K562 (cell line): ENCODE data around the gene ACBD4. TPM values are rescaled to one million over a fixed set of nuclear protein-coding genes. Genes with fewer than 3 reads are reported as not detected.

Source experiments
- ATAC-seq: fragments of 200-7000 bp; cut with Tn5 transposase; 3 replicates; pipeline ENCODE4 v1.9.1; 2020; ENCODE audit warnings: moderate library complexity
- BruUV-seq: library from RNA; stranded (reverse); fragments of 400-500 nt; replicated peaks from 2 replicates; lab custom pipeline; 2021; lab: Mats Ljungman, UMichigan
- CTCF ChIA-PET: fragments of 300-600 bp; formaldehyde crosslinking; extraction: SDS; loops from one replicate; lab custom pipeline; 2021; ENCODE audit warnings: low intra/inter-chr PET ratio; lab: Yijun Ruan, JAX
- POLR2A ChIA-PET: fragments of 300-600, 350-650 bp; sonication (Branson Sonifier 250); formaldehyde crosslinking; extraction: SDS; loops from one replicate; lab custom pipeline; 2021; ENCODE audit warnings: antibody characterized with exemption, inconsistent platforms; lab: Yijun Ruan, JAX
- DNase-seq, 4 experiments: peaks; one replicate each; pipeline versions ENCODE4 v3.0.0 to v3.0.0-alpha.2; 2011 to 2018; ENCODE audit warnings: low spot score in 3 of 4, mixed read lengths in 3 of 4; ENCODE audit errors: extremely low read depth in 1 of 4
- FAIRE-seq: peaks from 2 replicates; lab custom pipeline; 2011; peaks lifted over from hg19 to GRCh38; lab: Jason Lieb, UNC
- H2AFZ ChIP-seq: 2 replicates; pipeline ENCODE4 v1.6.0; 2011; ENCODE audit warnings: low read depth, low read length, control low read depth, inconsistent platforms
- H3K27ac ChIP-seq: fragments of 200-600 bp; 3 replicates; pipeline ENCODE4 v1.8.0; 2011; ENCODE audit warnings: low read depth, mild to moderate bottlenecking, control low read depth, inconsistent platforms, low read length, moderate library complexity, mixed read lengths; ENCODE audit errors: extremely low read depth
- H3K27me3 ChIP-seq, 2 experiments: fragments of 300-600 bp in 1 of 2; 2 replicates in 1 of 2; 3 replicates in 1 of 2; pipeline versions ENCODE4 v1.6.0 to v1.8.0; 2011; ENCODE audit warnings: inconsistent platforms in 2 of 2, low read length in 2 of 2, mild to moderate bottlenecking in 1 of 2, mixed read lengths in 1 of 2, moderate library complexity in 1 of 2; ENCODE audit not compliant: control insufficient read depth in 2 of 2, insufficient read depth in 2 of 2
- H3K36me3 ChIP-seq: fragments of 300-600 bp; 3 replicates; pipeline ENCODE4 v1.8.0; 2011; ENCODE audit warnings: mild to moderate bottlenecking, low read length, inconsistent platforms; ENCODE audit not compliant: control insufficient read depth, insufficient read depth
- H3K4me1 ChIP-seq, 2 experiments: fragments of 200-600 bp in 1 of 2; replicated peaks in 1 of 2; 2 replicates in 1 of 2; 3 replicates in 1 of 2; pipeline versions ENCODE4 v1.5.1 to v1.8.0; 2011; ENCODE audit warnings: inconsistent platforms in 2 of 2, low read length in 2 of 2, mild to moderate bottlenecking in 1 of 2, mixed read lengths in 1 of 2, moderate library complexity in 1 of 2; ENCODE audit not compliant: control insufficient read depth in 2 of 2, insufficient read depth in 2 of 2
- H3K4me2 ChIP-seq: 2 replicates; pipeline ENCODE4 v1.6.1; 2011; ENCODE audit warnings: low read length, control low read depth, inconsistent platforms, mixed read lengths; ENCODE audit not compliant: insufficient read depth
- H3K4me3 ChIP-seq: fragments of 200-600 bp; sonication (generic), shearing (Covaris generic); 2 replicates; pipeline ENCODE4 v1.5.1; 2016; ENCODE audit warnings: control low read depth, inconsistent platforms
- H3K79me2 ChIP-seq: fragments of 200-600 bp; 3 replicates; pipeline ENCODE4 v1.8.0; 2011; ENCODE audit warnings: low read length, inconsistent platforms; ENCODE audit not compliant: control insufficient read depth, insufficient read depth
- H3K9ac ChIP-seq, 2 experiments: 2 replicates each; pipeline versions ENCODE4 v1.6.0 to v1.6.1; 2011; ENCODE audit warnings: low read depth in 2 of 2, low read length in 2 of 2, control low read depth in 1 of 2, inconsistent platforms in 1 of 2, mild to moderate bottlenecking in 1 of 2, mixed read lengths in 1 of 2; ENCODE audit not compliant: insufficient read depth in 1 of 2
- H3K9me1 ChIP-seq: one replicate; pipeline ENCODE4 v1.6.0; 2011; ENCODE audit warnings: inconsistent platforms, mild to moderate bottlenecking, low read length, moderate library complexity; ENCODE audit not compliant: control insufficient read depth, insufficient read depth
- H3K9me3 ChIP-seq: replicated peaks from 2 replicates; pipeline ENCODE4 v1.5.1; 2011; ENCODE audit warnings: low read depth, low read length, inconsistent platforms; ENCODE audit not compliant: control insufficient read depth, insufficient read depth
- H4K20me1 ChIP-seq: replicated peaks from 2 replicates; pipeline ENCODE4 v1.6.1; 2011; ENCODE audit warnings: low read length, inconsistent platforms, mixed read lengths; ENCODE audit not compliant: control insufficient read depth, insufficient read depth
- EP400 ChIP-seq: fragments of 450-650 bp; IDR thresholded peaks from 2 replicates; pipeline ENCODE4 v1.6.1; 2017; ENCODE audit warnings: antibody characterized with exemption, mild to moderate bottlenecking, moderate library complexity
- RAD21 ChIP-seq, 2 experiments: fragments of 250-450 bp in 1 of 2; fragments of 450-650 bp in 1 of 2; sonication (Bioruptor Pico) in 1 of 2; formaldehyde crosslinking in 1 of 2; IDR thresholded peaks in 1 of 2; conservative IDR thresholded peaks in 1 of 2; 2 replicates each; pipeline versions ENCODE4 v1.4.0 to v1.8.0; 2020 to 2022; ENCODE audit warnings: mild to moderate bottlenecking in 2 of 2, moderate library complexity in 1 of 2
- WGBS: fragments of 100-300 bp; shearing (Covaris generic); methylation state at CpG from one replicate; pipeline ENCODE4 v1.1.6; 2016; ENCODE audit warnings: low coverage, mixed read lengths; ENCODE audit not compliant: insufficient coverage; ENCODE audit errors: missing lambda C conversion rate; 5-methylcytosine and 5-hydroxymethylcytosine counted together
- in situ Hi-C: fragments of 300-500 bp; cut with MboI; formaldehyde crosslinking; loops from 4 replicates; pipeline ENCODE4 v1.15.0; 2018; ENCODE audit warnings: inconsistent platforms, mixed read lengths
- intact Hi-C: fragments of 100-400 bp; cut with micrococcal nuclease; formaldehyde crosslinking; loops from 2 replicates; pipeline ENCODE4 v1.14.2; 2022
- polyA plus RNA-seq, 8 experiments: library from polyadenylated mRNA; depleted of rRNA in 4 of 8; stranded (reverse) in 5 of 8; unstranded in 3 of 8; fragments of >200 nt; fragmentation: Nextera tagmentation in 2 of 8; fragmentation: Illumina TruSeq in 1 of 8; extraction: Ambion mirVana in 2 of 8; extraction: Trizol in 1 of 8; gene quantifications; 2 replicates each; pipeline versions ENCODE4 v1.2.1 to v1.2.3, GENCODE V29; 2011 to 2014; ENCODE audit warnings: inconsistent platforms in 1 of 8, missing spikeins in 1 of 8
- total RNA-seq, 7 experiments: library from RNA; depleted of rRNA in 6 of 7; stranded (reverse); fragments of >200 nt in 6 of 7; fragmentation: Illumina TruSeq in 2 of 7; extraction: Trizol in 2 of 7; gene quantifications; 2 replicates each; pipeline versions ENCODE4 v1.2.1 to v1.2.3, GENCODE V29; 2011 to 2021; ENCODE audit warnings: low replicate concordance in 1 of 7
- TF ChIP-seq, protein P1 (sequence below): IDR thresholded peaks from 2 replicates; pipeline ENCODE4 v1.6.1; 2011; ENCODE audit warnings: borderline replicate concordance, low read depth, mild to moderate bottlenecking, moderate library complexity, low read length; ENCODE audit not compliant: insufficient read depth, poor library complexity, severe bottlenecking
- TF ChIP-seq, protein P2 (sequence below), 3 experiments: IDR thresholded peaks in 2 of 3; conservative IDR thresholded peaks in 1 of 3; 2 replicates each; pipeline ENCODE4 v1.5.1; 2011 to 2012; ENCODE audit warnings: low read length in 3 of 3, mild to moderate bottlenecking in 3 of 3, control low read depth in 2 of 3, improper control_type of control experiment in 1 of 3, inconsistent platforms in 1 of 3, low read depth in 1 of 3, mixed read lengths in 1 of 3, moderate library complexity in 1 of 3; ENCODE audit not compliant: insufficient read depth in 2 of 3

Gene ACBD4
- total and polyA plus RNA-seq, 9 of the 15 experiments (the other 6 are each of a cell fraction or from before 2014, with no cell fraction given) = 0.14 to 6.9 (median 4.6) TPM

DNA sequence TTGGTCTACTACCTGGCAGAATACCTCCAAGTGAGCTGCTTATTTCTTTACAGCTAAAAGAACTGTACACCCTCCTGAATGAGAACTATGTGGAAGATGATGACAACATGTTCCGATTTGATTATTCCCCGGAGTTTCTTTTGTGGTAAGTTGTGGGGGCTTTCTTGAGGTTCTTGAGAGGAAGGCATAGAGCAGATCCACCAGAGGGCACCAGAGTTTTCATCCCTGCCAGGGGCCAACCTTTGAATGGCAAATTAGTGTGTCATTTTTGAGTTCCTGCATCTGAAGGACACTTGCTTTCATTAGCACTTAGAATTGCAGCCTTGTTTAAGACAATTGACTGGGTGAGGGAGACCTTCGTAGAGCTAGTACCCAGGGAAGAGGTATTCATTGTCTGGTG, 39.3 kb upstream of the ACBD4 start:
- WGBS = 92% methylated on average over 3 of the region's 3 CpGs
- no peak for ATAC-seq
- Histone ChIP-seq H3K27me3 (no peaks in the 10 kb centered on the region), H3K36me3 (peaks cover 91% of the 10 kb centered on the region), H4K20me1 (peaks cover 8% of the 10 kb centered on the region; the same call in 1 of the 2 replicates), H3K4me3 (no peak overlapping the region), H3K9ac (no peak overlapping the region), H3K9me3 (no peaks in the 10 kb centered on the region), H3K9me1 (no peaks in the 10 kb centered on the region), H2AFZ (no peak overlapping the region), H3K4me2 (no peak overlapping the region), H3K79me2 (no peaks in the 10 kb centered on the region), H3K27ac (no peak overlapping the region), H3K4me1 (no peaks in the 10 kb centered on the region)
- TF ChIP-seq, protein P1, sequence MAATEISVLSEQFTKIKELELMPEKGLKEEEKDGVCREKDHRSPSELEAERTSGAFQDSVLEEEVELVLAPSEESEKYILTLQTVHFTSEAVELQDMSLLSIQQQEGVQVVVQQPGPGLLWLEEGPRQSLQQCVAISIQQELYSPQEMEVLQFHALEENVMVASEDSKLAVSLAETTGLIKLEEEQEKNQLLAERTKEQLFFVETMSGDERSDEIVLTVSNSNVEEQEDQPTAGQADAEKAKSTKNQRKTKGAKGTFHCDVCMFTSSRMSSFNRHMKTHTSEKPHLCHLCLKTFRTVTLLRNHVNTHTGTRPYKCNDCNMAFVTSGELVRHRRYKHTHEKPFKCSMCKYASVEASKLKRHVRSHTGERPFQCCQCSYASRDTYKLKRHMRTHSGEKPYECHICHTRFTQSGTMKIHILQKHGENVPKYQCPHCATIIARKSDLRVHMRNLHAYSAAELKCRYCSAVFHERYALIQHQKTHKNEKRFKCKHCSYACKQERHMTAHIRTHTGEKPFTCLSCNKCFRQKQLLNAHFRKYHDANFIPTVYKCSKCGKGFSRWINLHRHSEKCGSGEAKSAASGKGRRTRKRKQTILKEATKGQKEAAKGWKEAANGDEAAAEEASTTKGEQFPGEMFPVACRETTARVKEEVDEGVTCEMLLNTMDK = peak; percentile 84
- TF ChIP-seq, protein P2, sequence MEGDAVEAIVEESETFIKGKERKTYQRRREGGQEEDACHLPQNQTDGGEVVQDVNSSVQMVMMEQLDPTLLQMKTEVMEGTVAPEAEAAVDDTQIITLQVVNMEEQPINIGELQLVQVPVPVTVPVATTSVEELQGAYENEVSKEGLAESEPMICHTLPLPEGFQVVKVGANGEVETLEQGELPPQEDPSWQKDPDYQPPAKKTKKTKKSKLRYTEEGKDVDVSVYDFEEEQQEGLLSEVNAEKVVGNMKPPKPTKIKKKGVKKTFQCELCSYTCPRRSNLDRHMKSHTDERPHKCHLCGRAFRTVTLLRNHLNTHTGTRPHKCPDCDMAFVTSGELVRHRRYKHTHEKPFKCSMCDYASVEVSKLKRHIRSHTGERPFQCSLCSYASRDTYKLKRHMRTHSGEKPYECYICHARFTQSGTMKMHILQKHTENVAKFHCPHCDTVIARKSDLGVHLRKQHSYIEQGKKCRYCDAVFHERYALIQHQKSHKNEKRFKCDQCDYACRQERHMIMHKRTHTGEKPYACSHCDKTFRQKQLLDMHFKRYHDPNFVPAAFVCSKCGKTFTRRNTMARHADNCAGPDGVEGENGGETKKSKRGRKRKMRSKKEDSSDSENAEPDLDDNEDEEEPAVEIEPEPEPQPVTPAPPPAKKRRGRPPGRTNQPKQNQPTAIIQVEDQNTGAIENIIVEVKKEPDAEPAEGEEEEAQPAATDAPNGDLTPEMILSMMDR (IDR thresholded peaks at IDR 0.05 in 2 of 3, conservative IDR thresholded peaks at IDR 0.05 in 1 of 3; ENCODE audit: insufficient read depth in 2 of 3, low read depth in 1 of 3, low read length in 3 of 3) = peak; percentile 32 to 50 (median 36); a peak in 5 of 6 replicates
- no peak for TF ChIP-seq EP400
- TF ChIP-seq RAD21 (CRISPR knock-in tag; conservative IDR thresholded peaks at IDR 0.05 in 1 of 2, IDR thresholded peaks at IDR 0.05 in 1 of 2) = peak in 1 of 2 experiments; percentile 27; a peak in 2 of 4 replicates
- no TSS peak for BruUV-seq
- peak; percentile 78 for FAIRE-seq
- POLR2A ChIA-PET = interaction anchor here (1.5 kb wide), 1 partner anchor 35 kb away, joined by 5 read pairs; the partner anchor contains the start of gene NMT1
- intact Hi-C loops (loop anchor here (5.0 kb wide), 1 partner anchor 79 kb away; no protein-coding TSS in a partner anchor), in situ Hi-C loops (no loop called here)
- CTCF ChIA-PET = interaction anchor here (1.3 to 1.5 kb wide), 3 partner anchors 36 to 102 kb away, joined by 4 to 6 read pairs (median 5); partner anchors contain the start of genes ACBD4 and PLCD3
- peak in 1 of 4 experiments; percentile 40 for DNase-seq
